ENCODE measurements around the gene CEP112. TPM values are rescaled to one million over a fixed set of nuclear protein-coding genes. Genes with fewer than 3 reads are reported as not detected.
"Not testable (repeated sequence)": the region's sequence is repeated elsewhere in the genome, so short reads cannot be mapped to it uniquely, and the experiment has no call there.

The CEP112 gene
- total and polyA plus RNA-seq, 2 of the 8 experiments (the other 6 are each of a cell fraction or from before 2014, with no cell fraction given) = 0.62 to 3.1 TPM

DNA sequence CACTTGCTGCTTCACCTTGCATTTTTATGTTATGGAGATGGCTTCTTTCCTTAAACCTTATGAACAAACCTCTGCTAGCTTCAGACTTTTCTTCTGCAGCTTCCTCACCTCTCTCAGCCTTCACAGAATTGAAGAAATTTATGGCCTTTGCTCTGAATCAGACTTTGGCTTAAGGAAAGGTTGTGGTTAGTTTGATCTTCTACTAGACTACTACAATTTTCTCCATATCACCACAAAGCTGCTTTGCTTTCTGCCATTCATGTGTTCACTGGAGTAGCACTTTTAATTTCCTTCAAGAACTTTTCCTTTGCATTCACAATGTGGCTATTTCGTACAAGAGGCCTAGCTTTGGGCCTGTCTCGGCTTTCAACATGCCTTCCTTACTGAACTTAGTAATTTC lies 459.3 kb downstream of the CEP112 start:
- H3K14ac ChIP-seq (ENCODE audit: insufficient read length); H3K9ac ChIP-seq (replicated peaks in 1 of 4; ENCODE audit: extremely low read depth in 1 of 4, low read depth in 3 of 4, low read length in 3 of 4); H3K79me2 ChIP-seq (ENCODE audit: control insufficient read depth in 1 of 2, insufficient read depth in 2 of 2, low read length in 2 of 2); H2AFZ ChIP-seq (ENCODE audit: low read length); H2BK120ac ChIP-seq (replicated peaks; ENCODE audit: low read depth, low read length); H3K4me1 ChIP-seq (replicated peaks in 1 of 4; ENCODE audit: control insufficient read depth in 3 of 4, insufficient read depth in 4 of 4, low read length in 3 of 4); H3K18ac ChIP-seq (ENCODE audit: extremely low read depth, low read length); H3K4me2 ChIP-seq (ENCODE audit: insufficient read depth in 1 of 2, low read depth in 2 of 2, low read length in 2 of 2); H3K27ac ChIP-seq (ENCODE audit: low read depth, low read length); H3K4ac ChIP-seq (replicated peaks; ENCODE audit: insufficient read length, low read depth, low read length); CTCF ChIA-PET (ENCODE audit: partially characterized antibody); H4K91ac ChIP-seq (replicated peaks; ENCODE audit: insufficient read length, low read length); FAIRE-seq; H3K4me3 ChIP-seq (ENCODE audit: extremely low read depth in 1 of 4, insufficient read depth in 2 of 4, low read depth in 3 of 4, low read length in 4 of 4); H2AK5ac ChIP-seq (ENCODE audit: low read depth, low read length); H2BK5ac ChIP-seq (ENCODE audit: low read depth, low read length); H3K27me3 ChIP-seq (replicated peaks in 1 of 4; ENCODE audit: control insufficient read depth in 3 of 4, extremely low read depth in 1 of 4, insufficient read depth in 3 of 4, low read length in 3 of 4); H4K8ac ChIP-seq (ENCODE audit: extremely low read depth, insufficient read depth, low read length); H3K79me1 ChIP-seq (ENCODE audit: low read depth, low read length); H2BK20ac ChIP-seq (ENCODE audit: low read length); H3K9me3 ChIP-seq (ENCODE audit: insufficient read depth in 2 of 2, low read depth in 1 of 2, low read length in 1 of 2); H2BK15ac ChIP-seq (ENCODE audit: low read length); DNase-seq (ENCODE audit: low read depth in 1 of 2, low spot score in 2 of 2); POLR2A ChIA-PET (ENCODE audit: partially characterized antibody); H3K36me3 ChIP-seq (ENCODE audit: control insufficient read depth in 2 of 4, insufficient read depth in 4 of 4, low read length in 3 of 4); H3K23me2 ChIP-seq (ENCODE audit: low read depth, low read length); H4K20me1 ChIP-seq (replicated peaks in 1 of 2; ENCODE audit: control insufficient read depth in 1 of 2, insufficient read depth in 2 of 2, low read length in 2 of 2); H3K23ac ChIP-seq (ENCODE audit: insufficient read length); H2BK12ac ChIP-seq (ENCODE audit: low read depth, low read length); H3K56ac ChIP-seq (replicated peaks; ENCODE audit: insufficient read length, low read depth, low read length); H4K5ac ChIP-seq (ENCODE audit: insufficient read length, low read depth, low read length): not testable (repeated sequence)
- 93% methylated on average over 2 of the region's 2 CpGs; no CpG with 5 or more reads in 1 of the 2 experiments for WGBS, 2 experiments (ENCODE audit: extremely low coverage in 1 of 2, insufficient coverage in 1 of 2, insufficient read length in 1 of 2, insufficient replicate concordance in 2 of 2, low coverage in 1 of 2, low lambda C conversion rate in 2 of 2, missing lambda C conversion rate in 1 of 2)

Data from H1 (cell line).